ENCODE results near the gene DMD. TPM values are rescaled to one million over a fixed set of nuclear protein-coding genes. Genes with fewer than 3 reads are reported as not detected.
"Not testable (repeated sequence)": the region's sequence is repeated elsewhere in the genome, so short reads cannot be mapped to it uniquely, and the experiment has no call there.

DMD gene
- total and polyA plus RNA-seq, 2 donors: 48.8 to 257 TPM

DNA sequence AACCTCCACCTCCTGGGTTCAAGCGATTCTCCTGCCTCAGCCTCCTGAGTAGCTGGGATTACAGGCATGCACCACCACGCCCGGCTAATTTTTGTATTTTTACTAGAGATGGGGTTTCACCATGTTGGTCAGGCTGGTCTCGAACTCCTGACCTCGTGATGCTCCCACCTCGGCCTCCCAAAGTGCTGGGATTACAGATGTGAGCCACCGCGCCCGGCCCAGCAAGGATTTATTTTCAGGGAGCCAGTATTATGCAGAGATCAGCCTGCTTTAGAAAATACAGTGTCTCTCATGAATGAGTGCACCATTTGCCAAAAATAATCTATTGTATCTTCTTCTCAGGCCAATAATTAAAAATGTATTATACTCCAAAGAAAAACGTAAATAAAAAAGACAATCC lies 26.5 kb downstream of the DMD start:
- H3K4me1 ChIP-seq (ENCODE audit: insufficient read depth); H3K36me3 ChIP-seq (ENCODE audit: insufficient read depth); H3K27ac ChIP-seq (ENCODE audit: low read depth); H3K4me3 ChIP-seq (ENCODE audit: low read depth, low read length); DNase-seq (ENCODE audit: extremely low spot score): not testable (repeated sequence)
- 89% methylated on average over 10 of the region's 10 CpGs for WGBS

DNA sequence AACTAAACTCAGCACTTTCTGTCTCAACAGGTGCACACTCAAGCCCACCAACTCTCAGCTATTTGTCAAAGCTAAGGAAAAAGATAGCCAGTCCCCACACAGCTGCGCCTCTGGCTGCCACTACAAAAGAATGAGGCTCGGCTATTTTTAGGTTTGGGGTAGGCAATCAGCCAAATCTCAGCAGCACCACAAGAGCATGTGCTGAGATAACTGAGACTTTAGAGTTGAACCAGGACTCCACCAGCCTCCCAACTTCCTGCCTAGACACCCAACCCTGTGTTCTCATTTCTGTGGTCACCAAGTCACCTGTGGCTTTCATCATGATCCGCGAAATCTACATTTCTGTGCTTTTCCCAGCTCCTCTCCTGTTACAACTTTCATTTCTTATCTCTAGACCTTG lies 28.0 kb downstream of the DMD start:
- Histone ChIP-seq H3K4me3 (ENCODE audit: low read depth, low read length) (no peak overlapping the region), H3K4me1 (ENCODE audit: insufficient read depth) (no peaks in the 10 kb centered on the region), H3K27ac (ENCODE audit: low read depth) (no peak overlapping the region), H3K36me3 (ENCODE audit: insufficient read depth) (no peaks in the 10 kb centered on the region)
- DNase-seq (ENCODE audit: extremely low spot score): no peak
- WGBS: 6% methylated on average over 4 of the region's 4 CpGs

DNA sequence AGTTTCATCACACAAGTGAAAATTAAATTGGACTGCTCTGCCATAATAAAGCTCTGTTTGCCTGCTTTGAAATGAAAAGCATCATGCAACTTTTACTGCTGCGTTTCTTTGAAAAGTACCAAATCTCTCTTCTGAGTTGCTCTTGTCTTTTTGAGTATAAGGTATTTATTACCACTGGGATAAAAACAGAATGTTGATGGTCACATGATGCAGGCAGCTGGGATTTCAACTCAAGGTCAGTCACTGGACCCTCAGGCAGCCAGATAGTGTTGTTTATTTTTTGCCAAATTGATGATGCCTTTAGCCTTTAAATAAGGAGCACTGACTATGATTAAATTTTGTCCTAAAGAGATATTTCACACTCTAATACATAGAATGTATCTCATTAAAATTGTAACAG lies 32.7 kb downstream of the DMD start:
- Histone ChIP-seq H3K4me1 (ENCODE audit: insufficient read depth) (no peaks in the 10 kb centered on the region), H3K4me3 (ENCODE audit: low read depth, low read length) (no peak overlapping the region), H3K27ac (ENCODE audit: low read depth) (no peak overlapping the region), H3K36me3 (ENCODE audit: insufficient read depth) (no peaks in the 10 kb centered on the region)
- 66% methylated on average over 1 of the region's 1 CpG for WGBS
- no peak for DNase-seq (ENCODE audit: extremely low spot score)

DNA sequence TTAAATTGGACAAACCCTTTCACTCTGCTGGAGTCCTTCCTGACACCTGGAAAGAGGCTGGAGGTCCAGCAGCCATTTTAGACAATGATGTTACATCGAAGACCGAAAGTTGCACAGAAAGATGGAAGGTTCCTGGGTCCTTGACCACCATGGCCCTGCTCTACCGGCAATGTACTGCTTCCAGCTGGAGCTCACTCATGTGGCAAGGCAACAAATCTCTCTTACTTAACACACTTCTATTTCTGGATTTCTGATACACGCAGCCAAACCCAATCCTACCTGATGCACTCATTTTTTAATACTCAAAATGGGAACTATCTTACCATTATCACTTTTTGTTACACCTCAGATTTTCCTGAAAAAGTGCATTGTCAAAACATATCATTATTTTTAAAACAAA lies 33.1 kb downstream of the DMD start:
- H3K4me3 ChIP-seq (ENCODE audit: low read depth, low read length): no peak overlapping the region
- no peaks in the 10 kb centered on the region for H3K36me3 ChIP-seq (ENCODE audit: insufficient read depth)
- H3K27ac ChIP-seq (ENCODE audit: low read depth): no peak overlapping the region
- WGBS: 94% methylated on average over 4 of the region's 4 CpGs
- DNase-seq (ENCODE audit: extremely low spot score): no peak
- H3K4me1 ChIP-seq (ENCODE audit: insufficient read depth): no peaks in the 10 kb centered on the region

DNA sequence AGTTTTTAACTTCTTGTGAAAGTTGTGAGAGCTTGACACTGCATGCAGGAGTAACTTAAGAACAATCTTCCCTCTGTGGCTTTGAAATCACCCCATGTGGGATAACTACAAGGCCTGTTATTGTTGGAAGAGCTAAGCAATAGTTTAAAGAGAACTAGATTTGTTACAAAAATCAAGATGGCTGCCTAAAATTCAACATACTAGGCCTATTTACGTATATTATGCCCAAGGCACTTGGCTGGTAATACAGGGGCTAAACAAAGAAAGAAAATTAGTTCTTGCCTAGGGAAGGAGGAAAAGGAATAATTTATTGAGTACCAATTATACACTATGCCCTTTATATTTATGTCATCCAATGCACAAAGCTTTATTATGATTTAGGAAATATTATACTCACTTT lies 36.1 kb downstream of the DMD start:
- no peaks in the 10 kb centered on the region for H3K4me1 ChIP-seq (ENCODE audit: insufficient read depth)
- no peak for DNase-seq (ENCODE audit: extremely low spot score)
- no peak overlapping the region for H3K4me3 ChIP-seq (ENCODE audit: low read depth, low read length)
- no peaks in the 10 kb centered on the region for H3K36me3 ChIP-seq (ENCODE audit: insufficient read depth)
- 93% methylated on average over 1 of the region's 1 CpG for WGBS
- H3K27ac ChIP-seq (ENCODE audit: low read depth): no peak overlapping the region

DNA sequence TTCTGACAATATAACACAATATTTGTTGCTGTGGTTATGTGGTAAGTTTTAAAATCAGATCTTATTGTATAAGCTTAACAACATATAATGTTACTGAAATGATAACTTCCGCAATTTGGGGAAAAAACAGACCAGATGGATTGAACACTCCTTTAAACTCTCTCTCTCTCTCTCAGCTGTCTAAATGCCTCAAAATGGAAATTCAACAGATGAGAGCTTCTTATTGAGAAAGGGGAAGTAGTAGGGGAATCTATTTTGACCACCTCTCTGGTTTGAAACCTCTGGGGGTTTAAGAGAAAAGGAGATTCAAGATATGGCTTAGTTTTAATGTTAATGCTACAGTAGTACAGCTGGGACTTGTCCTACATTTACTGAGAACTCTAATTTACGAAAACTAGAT lies 40.3 kb downstream of the DMD start:
- no peaks in the 10 kb centered on the region for H3K4me1 ChIP-seq (ENCODE audit: insufficient read depth)
- WGBS: 87% methylated on average over 2 of the region's 2 CpGs
- H3K4me3 ChIP-seq (ENCODE audit: low read depth, low read length): no peak overlapping the region
- no peak overlapping the region for H3K27ac ChIP-seq (ENCODE audit: low read depth)
- no peak for DNase-seq (ENCODE audit: extremely low spot score)
- no peaks in the 10 kb centered on the region for H3K36me3 ChIP-seq (ENCODE audit: insufficient read depth)

DNA sequence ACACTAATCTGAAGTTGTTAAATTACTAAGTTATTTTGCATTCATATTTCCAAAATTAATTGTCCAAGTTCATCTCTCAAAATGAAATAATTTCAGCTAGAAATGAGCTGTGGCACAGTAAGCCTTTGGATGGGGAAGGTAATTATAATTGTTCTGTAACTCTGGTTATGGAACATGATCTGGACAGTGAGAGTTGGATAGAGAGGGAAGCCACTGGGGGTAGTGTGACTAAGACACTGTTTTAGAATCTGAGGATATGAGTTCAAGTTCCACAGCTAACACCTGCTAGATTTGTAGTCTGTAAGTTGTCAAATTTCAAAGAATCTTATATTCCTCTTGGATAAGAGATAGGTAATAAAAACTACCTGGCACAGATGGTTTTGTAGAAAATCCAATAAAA lies 49.5 kb downstream of the DMD start:
- Histone ChIP-seq H3K27ac (ENCODE audit: low read depth) (no peak overlapping the region), H3K4me1 (ENCODE audit: insufficient read depth) (no peaks in the 10 kb centered on the region), H3K36me3 (ENCODE audit: insufficient read depth) (no peaks in the 10 kb centered on the region), H3K4me3 (ENCODE audit: low read depth, low read length) (no peak overlapping the region)
- no peak for DNase-seq (ENCODE audit: extremely low spot score)

DNA sequence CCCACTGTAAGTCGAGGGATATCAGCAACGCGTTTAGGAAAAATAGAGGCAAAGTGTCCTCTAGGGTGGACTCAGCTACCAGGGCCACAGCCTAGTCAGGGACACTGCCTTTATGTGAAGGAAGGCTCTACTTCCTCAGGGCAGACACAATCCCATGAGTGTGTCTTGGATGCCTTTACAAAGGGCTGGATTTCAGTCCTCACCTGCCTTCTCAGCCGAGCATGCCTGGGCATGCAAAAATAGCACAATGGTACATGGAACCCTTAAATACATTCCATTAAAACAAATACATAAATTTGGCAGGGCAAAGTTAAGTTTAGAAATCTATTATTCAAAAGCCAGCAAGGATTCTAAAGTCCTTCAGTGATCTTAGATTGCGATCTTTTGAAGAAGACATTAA lies 51.1 kb downstream of the DMD start:
- DNase-seq (ENCODE audit: extremely low spot score): no peak
- no peak overlapping the region for H3K27ac ChIP-seq (ENCODE audit: low read depth)
- H3K4me1 ChIP-seq (ENCODE audit: insufficient read depth): no peaks in the 10 kb centered on the region
- 97% methylated on average over 5 of the region's 5 CpGs for WGBS
- no peak overlapping the region for H3K4me3 ChIP-seq (ENCODE audit: low read depth, low read length)
- no peaks in the 10 kb centered on the region for H3K36me3 ChIP-seq (ENCODE audit: insufficient read depth)

DNA sequence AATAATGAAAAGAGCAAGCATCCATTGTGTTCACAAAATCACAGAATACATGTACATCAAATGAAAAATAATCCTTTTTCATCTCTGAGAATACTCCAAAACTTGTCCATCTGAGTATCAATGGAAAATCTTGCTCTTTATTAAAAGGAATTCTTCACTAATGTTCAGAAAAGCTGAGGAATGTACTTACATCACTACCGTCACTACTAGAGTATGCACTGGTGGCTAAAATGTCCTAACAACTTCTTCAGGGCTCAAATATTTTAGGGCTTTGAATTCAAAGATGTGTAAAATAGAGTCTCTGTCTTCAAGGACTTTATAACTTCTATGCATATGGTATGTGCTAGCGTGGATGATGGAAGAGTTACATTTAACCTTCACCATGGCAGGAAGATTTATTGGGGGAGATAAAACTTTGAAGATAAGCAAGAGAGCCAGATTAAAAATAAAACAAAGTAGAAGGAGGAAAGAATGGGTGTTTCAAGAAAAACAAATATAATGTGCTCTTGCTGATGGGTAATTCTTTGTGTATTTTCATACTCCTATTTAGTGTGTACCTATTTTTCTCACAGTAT lies 55.1 kb downstream of the DMD start:
- H3K36me3 ChIP-seq (ENCODE audit: insufficient read depth): no peaks in the 10 kb centered on the region
- no peaks in the 10 kb centered on the region for H3K4me1 ChIP-seq (ENCODE audit: insufficient read depth)
- DNase-seq (ENCODE audit: extremely low spot score): no peak
- H3K27ac ChIP-seq (ENCODE audit: low read depth): no peak overlapping the region
- 41% methylated on average over 2 of the region's 2 CpGs for WGBS
- H3K4me3 ChIP-seq (ENCODE audit: low read depth, low read length): no peak overlapping the region

DNA sequence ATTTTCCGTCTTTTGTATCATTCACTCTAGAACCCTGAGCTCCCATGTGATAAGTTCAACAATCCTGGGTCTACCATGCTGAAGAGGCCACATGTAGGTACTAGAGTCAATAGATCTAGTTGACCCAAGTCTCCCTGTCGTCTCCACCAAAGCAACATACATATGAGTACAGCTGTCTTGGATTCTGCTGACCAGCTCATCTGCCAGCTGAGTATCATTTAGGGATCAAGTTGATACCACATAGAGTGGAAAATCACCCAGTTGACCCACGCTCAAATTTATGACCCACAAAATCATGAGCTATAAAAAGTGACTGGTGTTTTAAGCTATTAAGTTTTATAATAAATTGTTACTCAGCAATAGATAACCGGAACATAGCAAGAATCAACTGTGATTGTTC lies 61.8 kb downstream of the DMD start:
- Histone ChIP-seq H3K4me3 (ENCODE audit: low read depth, low read length) (no peak overlapping the region), H3K36me3 (ENCODE audit: insufficient read depth) (no peaks in the 10 kb centered on the region), H3K4me1 (ENCODE audit: insufficient read depth) (no peaks in the 10 kb centered on the region), H3K27ac (ENCODE audit: low read depth) (no peak overlapping the region)
- WGBS: 86% methylated on average over 4 of the region's 4 CpGs
- no peak for DNase-seq (ENCODE audit: extremely low spot score)

DNA sequence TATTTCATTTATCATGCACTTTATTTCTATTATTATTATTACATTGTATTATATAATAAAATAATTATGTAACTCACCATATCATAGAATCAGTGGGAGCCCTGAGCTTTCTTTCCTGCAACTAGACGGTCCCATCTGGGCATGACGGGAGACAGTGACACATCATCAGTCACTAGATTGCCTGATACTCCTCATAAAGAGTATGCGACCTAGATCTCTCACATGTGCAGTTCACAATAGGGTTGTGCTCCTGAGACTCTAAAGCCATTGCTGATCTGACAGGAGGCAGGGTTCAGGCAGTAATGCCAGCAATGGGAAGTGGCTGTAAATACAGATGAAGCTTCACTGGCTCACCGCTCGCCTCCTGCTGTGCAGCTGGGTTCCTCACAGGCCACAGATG lies 62.3 kb downstream of the DMD start:
- 94% methylated on average over 5 of the region's 5 CpGs for WGBS
- Histone ChIP-seq H3K36me3 (ENCODE audit: insufficient read depth) (no peaks in the 10 kb centered on the region), H3K4me1 (ENCODE audit: insufficient read depth) (no peaks in the 10 kb centered on the region), H3K4me3 (ENCODE audit: low read depth, low read length) (no peak overlapping the region), H3K27ac (ENCODE audit: low read depth) (no peak overlapping the region)
- no peak for DNase-seq (ENCODE audit: extremely low spot score)

DNA sequence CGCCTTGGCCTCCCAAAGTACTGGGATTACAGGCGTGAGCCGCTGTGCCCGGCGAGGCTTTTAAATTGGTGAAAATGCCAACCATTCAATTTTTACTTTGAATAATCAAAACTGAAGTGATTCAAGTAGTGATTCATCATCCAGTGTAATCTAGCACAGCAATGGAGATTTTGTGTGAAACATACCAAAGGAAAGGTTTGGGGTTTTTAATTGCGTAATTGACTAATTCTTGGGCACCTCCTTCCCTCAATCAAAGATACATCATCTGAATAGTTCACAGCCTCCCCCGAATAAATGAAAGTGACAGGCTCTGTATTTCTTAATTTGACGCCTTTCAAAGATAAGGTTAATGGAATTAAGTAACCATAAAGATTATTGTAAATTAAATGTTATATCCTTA lies 69.0 kb downstream of the DMD start:
- Histone ChIP-seq H3K36me3 (ENCODE audit: insufficient read depth) (no peaks in the 10 kb centered on the region), H3K4me3 (ENCODE audit: low read depth, low read length) (no peak overlapping the region), H3K27ac (ENCODE audit: low read depth) (no peak overlapping the region), H3K4me1 (ENCODE audit: insufficient read depth) (no peaks in the 10 kb centered on the region)
- no peak for DNase-seq (ENCODE audit: extremely low spot score)
- 91% methylated on average over 8 of the region's 8 CpGs for WGBS

DNA sequence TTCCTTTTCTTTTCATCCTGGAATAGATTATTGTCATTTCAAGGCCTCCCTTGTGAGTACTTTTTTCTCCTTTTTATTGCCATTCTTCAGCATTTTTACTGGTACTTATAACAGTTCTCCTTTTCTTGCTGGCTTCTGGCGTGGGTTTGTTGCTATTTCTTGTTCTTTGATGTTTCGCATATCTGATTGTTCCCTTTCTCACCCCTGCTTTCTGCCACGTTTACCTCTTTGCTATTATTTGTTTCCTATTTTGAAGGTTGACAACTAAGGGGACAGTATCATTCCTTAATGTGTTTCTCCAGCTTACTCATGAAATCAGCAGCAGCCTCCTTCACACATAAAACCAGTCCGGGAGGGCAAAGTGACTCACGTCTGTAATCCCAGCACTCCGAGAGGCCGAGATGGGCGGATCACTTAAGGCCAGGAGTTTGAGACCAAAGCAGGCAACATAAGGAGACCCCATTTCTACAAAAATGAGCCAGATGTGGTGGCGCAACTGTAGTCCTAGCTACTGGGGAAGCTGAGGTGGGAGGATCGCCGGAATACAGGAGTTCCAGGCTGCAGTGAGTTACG lies 72.6 kb downstream of the DMD start:
- no peak overlapping the region for H3K4me3 ChIP-seq (ENCODE audit: low read depth, low read length)
- no peaks in the 10 kb centered on the region for H3K36me3 ChIP-seq (ENCODE audit: insufficient read depth)
- no peak for DNase-seq (ENCODE audit: extremely low spot score)
- H3K27ac ChIP-seq (ENCODE audit: low read depth): no peak overlapping the region
- WGBS: 72% methylated on average over 12 of the region's 12 CpGs
- H3K4me1 ChIP-seq (ENCODE audit: insufficient read depth): no peaks in the 10 kb centered on the region

DNA sequence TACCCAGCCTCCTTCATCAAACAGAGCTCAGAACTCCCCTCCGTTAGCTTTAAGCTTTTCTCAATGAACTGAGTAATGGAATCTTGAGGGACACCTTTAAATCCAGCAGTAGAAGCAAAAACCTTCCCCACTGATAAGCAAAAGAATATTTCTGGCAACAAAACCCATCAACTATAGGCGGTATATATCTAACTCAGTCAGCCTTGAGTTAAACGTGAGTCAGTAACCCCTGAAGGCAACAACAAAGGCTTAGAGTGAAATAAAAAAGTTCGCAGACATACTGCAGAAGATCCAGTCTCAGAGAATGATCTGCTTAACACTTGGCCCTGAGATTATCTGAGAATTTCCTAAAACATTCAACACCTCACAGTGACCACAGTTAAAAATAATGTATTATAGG lies 77.2 kb downstream of the DMD start:
- no peak overlapping the region for H3K27ac ChIP-seq (ENCODE audit: low read depth)
- H3K36me3 ChIP-seq (ENCODE audit: insufficient read depth): no peaks in the 10 kb centered on the region
- H3K4me3 ChIP-seq (ENCODE audit: low read depth, low read length): no peak overlapping the region
- 30% methylated on average over 4 of the region's 4 CpGs for WGBS
- H3K4me1 ChIP-seq (ENCODE audit: insufficient read depth): no peaks in the 10 kb centered on the region
- no peak for DNase-seq (ENCODE audit: extremely low spot score)

DNA sequence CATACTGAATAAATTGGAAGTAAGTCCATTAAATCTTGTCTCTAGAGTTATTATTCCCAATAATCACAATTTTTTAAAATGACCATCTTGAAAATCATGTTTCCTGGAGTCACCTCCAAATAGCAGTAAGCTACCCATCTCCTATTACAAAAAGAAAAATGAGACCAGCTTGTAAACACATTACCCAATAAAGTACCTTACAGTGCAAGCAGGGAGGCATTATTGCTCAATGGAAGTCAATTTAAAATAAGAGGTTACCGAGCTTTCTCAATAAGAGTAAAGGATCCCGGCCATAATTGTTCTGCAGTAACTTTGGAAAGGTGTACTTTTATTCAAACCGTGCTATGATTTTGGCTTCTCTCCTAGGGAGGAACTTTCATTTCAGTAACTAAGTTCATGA lies 78.0 kb downstream of the DMD start:
- no peak for DNase-seq (ENCODE audit: extremely low spot score)
- Histone ChIP-seq H3K4me1 (ENCODE audit: insufficient read depth) (no peaks in the 10 kb centered on the region), H3K27ac (ENCODE audit: low read depth) (no peak overlapping the region), H3K4me3 (ENCODE audit: low read depth, low read length) (no peak overlapping the region), H3K36me3 (ENCODE audit: insufficient read depth) (no peaks in the 10 kb centered on the region)
- WGBS: 38% methylated on average over 3 of the region's 3 CpGs

All from urinary bladder (tissue), 4 donors.